Peyer's patch (tissue), 4 donors: ENCODE measurements around the gene ZNF133. TPM values are rescaled to one million over a fixed set of nuclear protein-coding genes. Genes with fewer than 3 reads are reported as not detected.

ENCODE experiments used
- DNase-seq, 3 donors: peaks; one replicate each; pipeline ENCODE4 v3.0.0-alpha.2; 2017 to 2019
- H3K27ac ChIP-seq, 4 donors: fragments of 200-600 bp; sonication (generic); one replicate each; pipeline ENCODE4 v1.5.1; 2016 to 2019
- H3K27me3 ChIP-seq, 2 donors: fragments of 200-600 bp; sonication (generic); one replicate each; pipeline ENCODE4 v1.5.1; 2019
- H3K36me3 ChIP-seq, 3 donors: fragments of 200-600 bp; sonication (generic); one replicate each; pipeline ENCODE4 v1.5.1; 2016 to 2019
- H3K4me1 ChIP-seq, 4 donors: fragments of 200-600 bp; sonication (generic); one replicate each; pipeline ENCODE4 v1.5.1; 2016 to 2019
- H3K4me3 ChIP-seq, 4 donors: fragments of 200-600 bp; sonication (generic); 1 replicate in 3 of 4; 2 replicates in 1 of 4; pipeline ENCODE4 v1.5.1; 2016 to 2019; ENCODE audit warnings: mild to moderate bottlenecking in 1 of 4
- H3K9me3 ChIP-seq, 4 donors: fragments of 200-600 bp; sonication (generic); one replicate each; pipeline ENCODE4 v1.5.1; 2016 to 2019; ENCODE audit warnings: mild to moderate bottlenecking in 1 of 4
- CTCF ChIP-seq, 6 experiments: fragments of 450-650 bp in 4 of 6; fragments of 200-600 bp in 2 of 6; sonication (generic) in 1 of 6; IDR thresholded peaks; one replicate each; pipeline ENCODE4 v1.5.1; 2017 to 2019; ENCODE audit warnings: antibody characterized with exemption in 6 of 6, mild to moderate bottlenecking in 3 of 6, moderate library complexity in 1 of 6
- POLR2A ChIP-seq, 2 donors: fragments of 450-650 bp; IDR thresholded peaks; one replicate each; pipeline ENCODE4 v1.5.1; 2017; ENCODE audit warnings: antibody characterized with exemption in 2 of 2, mild to moderate bottlenecking in 2 of 2, moderate library complexity in 2 of 2
- total RNA-seq, 4 donors: library from RNA; depleted of rRNA; stranded (reverse); fragments of >200 nt; gene quantifications; one replicate each; pipeline ENCODE4 v1.1.0, GENCODE V29; 2016

ZNF133 gene
- total RNA-seq, 4 donors from 2014 or later, result 11.4 to 23.1 (median 15.6) TPM

DNA sequence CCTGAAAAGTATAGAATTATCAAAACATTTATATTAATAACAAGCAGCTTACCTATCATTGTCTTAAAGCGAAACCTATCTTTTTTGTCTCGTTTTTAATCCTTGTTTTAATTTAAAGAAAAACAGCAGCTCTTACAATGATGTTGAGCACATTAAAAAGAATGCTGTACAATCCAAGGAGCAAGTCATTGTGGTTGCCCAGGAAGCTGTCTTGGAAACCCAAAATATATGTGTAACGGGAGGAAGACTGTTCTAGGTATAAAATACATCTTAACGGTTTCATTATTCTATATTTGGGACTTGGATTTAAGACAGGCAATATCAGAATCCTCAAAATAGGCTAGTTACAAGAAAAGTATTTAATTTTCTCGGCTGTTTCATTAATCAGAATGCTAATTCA, 21.7 kb downstream of the ZNF133 start:
- Histone ChIP-seq H3K9me3 (no peaks in the 10 kb centered on the region), H3K4me1 (no peaks in the 10 kb centered on the region), H3K4me3 (no peak overlapping the region), H3K27me3 (no peaks in the 10 kb centered on the region), H3K27ac (no peak overlapping the region), H3K36me3 (peaks cover 0 to 16% (median 0%) of the 10 kb centered on the region in 3 donors)
- DNase-seq, result no peak
- TF ChIP-seq POLR2A (IDR thresholded peaks at IDR 0.05) (no peak), CTCF (IDR thresholded peaks at IDR 0.05) (no peak)

DNA sequence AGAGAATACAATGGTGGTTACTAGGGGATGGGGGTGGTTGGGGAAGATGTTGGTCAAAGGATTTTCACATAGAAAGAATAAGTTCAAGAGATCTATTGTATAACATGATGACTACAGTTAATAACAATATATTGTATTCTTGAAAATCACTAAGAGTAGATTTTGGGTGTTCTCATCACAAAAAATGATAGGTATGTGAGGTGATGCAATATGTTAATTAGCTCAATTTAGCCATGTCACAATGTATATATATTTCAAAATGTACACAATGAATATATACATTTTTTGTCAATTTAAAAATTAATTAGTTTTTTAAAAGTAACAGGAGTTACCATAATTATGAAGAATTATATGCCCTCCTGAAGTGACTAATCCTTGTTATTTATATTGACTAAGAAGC, 22.3 kb downstream of the ZNF133 start:
- Histone ChIP-seq H3K4me1 (no peaks in the 10 kb centered on the region), H3K9me3 (no peaks in the 10 kb centered on the region), H3K4me3 (no peak overlapping the region), H3K27ac (no peak overlapping the region), H3K27me3 (no peaks in the 10 kb centered on the region), H3K36me3 (peaks cover 0 to 21% (median 0%) of the 10 kb centered on the region in 3 donors)
- DNase-seq, result no peak
- no peak for TF ChIP-seq POLR2A (IDR thresholded peaks at IDR 0.05)
- TF ChIP-seq CTCF (IDR thresholded peaks at IDR 0.05), result no peak

DNA sequence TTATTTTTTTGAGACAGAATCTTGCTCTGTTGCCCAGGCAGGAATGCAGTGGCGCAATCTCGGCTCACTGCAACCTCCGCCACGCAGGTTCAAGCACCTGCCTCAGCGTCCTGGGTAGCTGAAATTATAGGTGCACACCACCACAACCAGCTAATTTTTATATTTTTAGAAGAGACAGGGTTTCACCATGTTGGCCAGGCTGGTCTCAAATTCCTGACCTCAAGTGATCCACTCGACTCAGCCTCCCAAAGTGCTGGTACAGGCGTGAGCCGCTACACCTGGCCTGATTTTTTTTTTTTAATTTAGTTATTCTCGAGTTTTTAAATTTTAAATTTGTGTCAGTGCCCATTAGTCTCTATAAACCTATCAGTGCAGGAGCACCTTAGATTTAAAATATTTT, 24.4 kb downstream of the ZNF133 start:
- Histone ChIP-seq H3K36me3 (peaks cover 0 to 29% (median 0%) of the 10 kb centered on the region in 3 donors), H3K4me3 (no peak overlapping the region)

GRCh38 chr20:18313411-18313810, 25.1 kb downstream of the ZNF133 start:
- DNase-seq, result no peak
- no peak overlapping the region for H3K27ac ChIP-seq
- no peak overlapping the region for H3K4me3 ChIP-seq
- H3K36me3 ChIP-seq, result peaks cover 0 to 29% (median 0%) of the 10 kb centered on the region in 3 donors
- H3K4me1 ChIP-seq, result no peaks in the 10 kb centered on the region
- no peaks in the 10 kb centered on the region for H3K9me3 ChIP-seq
- H3K27me3 ChIP-seq, result no peaks in the 10 kb centered on the region
- TF ChIP-seq POLR2A (IDR thresholded peaks at IDR 0.05), result no peak
- no peak for TF ChIP-seq CTCF (IDR thresholded peaks at IDR 0.05)

More for the DNA sequence above, 24.4 kb downstream of the ZNF133 start:
- no peak for TF ChIP-seq POLR2A (IDR thresholded peaks at IDR 0.05)
- no peaks in the 10 kb centered on the region for H3K4me1 ChIP-seq
- H3K27me3 ChIP-seq, result no peaks in the 10 kb centered on the region
- no peaks in the 10 kb centered on the region for H3K9me3 ChIP-seq
- no peak for DNase-seq
- H3K27ac ChIP-seq, result no peak overlapping the region

- Histone ChIP-seq H3K4me1 (no peaks in the 10 kb centered on the region), H3K4me3 (no peak overlapping the region), H3K27me3 (no peaks in the 10 kb centered on the region), H3K27ac (no peak overlapping the region), H3K9me3 (no peaks in the 10 kb centered on the region), H3K36me3 (peaks cover 0 to 29% (median 0%) of the 10 kb centered on the region in 3 donors)
- TF ChIP-seq POLR2A (IDR thresholded peaks at IDR 0.05) (no peak), CTCF (IDR thresholded peaks at IDR 0.05) (no peak)
- DNase-seq, result no peak
Observed at GRCh38 chr20:18314786-18315406, 26.6 kb downstream of the ZNF133 start.

GRCh38 chr20:18316166-18316565, 27.8 kb downstream of the ZNF133 start:
- Histone ChIP-seq H3K27ac (no peak overlapping the region), H3K4me3 (no peak overlapping the region), H3K4me1 (no peaks in the 10 kb centered on the region), H3K36me3 (peaks cover 0 to 26% (median 0%) of the 10 kb centered on the region in 3 donors), H3K9me3 (no peaks in the 10 kb centered on the region), H3K27me3 (no peaks in the 10 kb centered on the region)
- no peak for DNase-seq
- TF ChIP-seq CTCF (IDR thresholded peaks at IDR 0.05) (no peak), POLR2A (IDR thresholded peaks at IDR 0.05) (no peak)
